ENCODE results near the gene IAH1.

DNA sequence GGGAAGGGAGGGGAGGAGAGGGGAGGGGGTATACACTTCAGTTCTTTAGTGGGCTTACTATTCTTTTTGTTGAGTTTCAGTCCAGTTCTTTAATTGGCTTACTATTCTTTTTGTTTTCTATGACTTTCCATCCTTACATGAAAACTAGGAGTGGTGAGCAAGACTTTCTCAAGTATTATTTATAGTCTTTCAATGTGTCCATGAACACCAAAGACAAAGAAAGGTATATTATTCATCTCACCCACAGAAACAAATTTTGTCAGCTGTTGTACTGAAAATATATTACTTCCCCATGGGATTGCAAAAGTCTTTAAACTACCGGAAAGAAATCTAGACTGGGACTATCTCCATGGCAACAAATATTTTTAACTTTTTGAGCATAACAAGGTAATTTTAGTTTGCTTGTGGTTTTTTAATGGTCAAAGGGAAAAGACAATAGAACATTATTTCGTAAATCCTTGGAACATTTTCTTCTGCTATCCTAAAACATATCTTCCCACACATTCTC is 63.7 kb downstream of the IAH1 start:
- TF ChIP-seq, protein P1, sequence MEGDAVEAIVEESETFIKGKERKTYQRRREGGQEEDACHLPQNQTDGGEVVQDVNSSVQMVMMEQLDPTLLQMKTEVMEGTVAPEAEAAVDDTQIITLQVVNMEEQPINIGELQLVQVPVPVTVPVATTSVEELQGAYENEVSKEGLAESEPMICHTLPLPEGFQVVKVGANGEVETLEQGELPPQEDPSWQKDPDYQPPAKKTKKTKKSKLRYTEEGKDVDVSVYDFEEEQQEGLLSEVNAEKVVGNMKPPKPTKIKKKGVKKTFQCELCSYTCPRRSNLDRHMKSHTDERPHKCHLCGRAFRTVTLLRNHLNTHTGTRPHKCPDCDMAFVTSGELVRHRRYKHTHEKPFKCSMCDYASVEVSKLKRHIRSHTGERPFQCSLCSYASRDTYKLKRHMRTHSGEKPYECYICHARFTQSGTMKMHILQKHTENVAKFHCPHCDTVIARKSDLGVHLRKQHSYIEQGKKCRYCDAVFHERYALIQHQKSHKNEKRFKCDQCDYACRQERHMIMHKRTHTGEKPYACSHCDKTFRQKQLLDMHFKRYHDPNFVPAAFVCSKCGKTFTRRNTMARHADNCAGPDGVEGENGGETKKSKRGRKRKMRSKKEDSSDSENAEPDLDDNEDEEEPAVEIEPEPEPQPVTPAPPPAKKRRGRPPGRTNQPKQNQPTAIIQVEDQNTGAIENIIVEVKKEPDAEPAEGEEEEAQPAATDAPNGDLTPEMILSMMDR (optimal IDR thresholded peaks at IDR 0.05 in 1 of 3, IDR thresholded peaks at IDR 0.05 in 1 of 3, conservative IDR thresholded peaks at IDR 0.05 in 1 of 3; ENCODE audit: extremely low read depth in 1 of 3, insufficient read depth in 2 of 3, low read length in 3 of 3): no peak
- TF ChIP-seq EZH2 (IDR thresholded peaks at IDR 0.05; ENCODE audit: low read length): no peak
